ENCODE data around the gene USP4. TPM values are rescaled to one million over a fixed set of nuclear protein-coding genes. Genes with fewer than 3 reads are reported as not detected.

The USP4 gene
- total and polyA plus RNA-seq, 2 experiments from 2014 or later, result 16.9 to 20.3 TPM

DNA sequence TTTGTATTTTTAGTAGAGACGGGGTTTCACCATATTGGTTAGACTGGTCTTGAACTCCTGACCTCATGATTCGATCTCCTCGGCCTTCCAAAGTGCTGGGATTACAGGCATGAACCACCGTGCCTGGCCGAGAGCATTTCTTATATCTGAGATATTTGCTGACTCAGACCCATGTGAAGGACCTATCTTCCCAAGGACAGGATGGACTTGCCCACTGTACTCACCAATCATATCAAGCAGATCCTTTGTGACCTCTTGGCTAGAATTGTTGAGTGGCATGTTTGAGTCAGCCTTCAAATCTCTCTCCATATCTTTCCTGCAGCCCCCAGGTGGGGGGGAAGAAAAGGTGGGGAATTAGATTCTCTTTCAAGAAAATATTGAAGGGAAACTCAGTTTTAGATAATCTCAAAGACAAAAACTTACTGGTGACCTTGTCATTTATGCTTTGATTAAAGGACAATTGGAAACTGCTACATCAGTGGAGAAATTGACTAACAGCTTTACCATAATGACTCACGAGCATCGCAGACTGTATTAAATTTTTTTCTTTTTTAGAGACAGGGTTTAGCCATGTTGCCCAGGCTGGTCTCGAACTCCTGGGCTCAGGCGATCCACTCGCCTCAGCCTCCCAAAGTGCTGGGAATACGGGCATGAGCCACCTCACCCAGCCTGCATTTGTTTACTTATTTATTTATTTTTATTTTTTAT is 65.9 kb downstream of the USP4 start (continued):
- TF ChIP-seq, protein P1, sequence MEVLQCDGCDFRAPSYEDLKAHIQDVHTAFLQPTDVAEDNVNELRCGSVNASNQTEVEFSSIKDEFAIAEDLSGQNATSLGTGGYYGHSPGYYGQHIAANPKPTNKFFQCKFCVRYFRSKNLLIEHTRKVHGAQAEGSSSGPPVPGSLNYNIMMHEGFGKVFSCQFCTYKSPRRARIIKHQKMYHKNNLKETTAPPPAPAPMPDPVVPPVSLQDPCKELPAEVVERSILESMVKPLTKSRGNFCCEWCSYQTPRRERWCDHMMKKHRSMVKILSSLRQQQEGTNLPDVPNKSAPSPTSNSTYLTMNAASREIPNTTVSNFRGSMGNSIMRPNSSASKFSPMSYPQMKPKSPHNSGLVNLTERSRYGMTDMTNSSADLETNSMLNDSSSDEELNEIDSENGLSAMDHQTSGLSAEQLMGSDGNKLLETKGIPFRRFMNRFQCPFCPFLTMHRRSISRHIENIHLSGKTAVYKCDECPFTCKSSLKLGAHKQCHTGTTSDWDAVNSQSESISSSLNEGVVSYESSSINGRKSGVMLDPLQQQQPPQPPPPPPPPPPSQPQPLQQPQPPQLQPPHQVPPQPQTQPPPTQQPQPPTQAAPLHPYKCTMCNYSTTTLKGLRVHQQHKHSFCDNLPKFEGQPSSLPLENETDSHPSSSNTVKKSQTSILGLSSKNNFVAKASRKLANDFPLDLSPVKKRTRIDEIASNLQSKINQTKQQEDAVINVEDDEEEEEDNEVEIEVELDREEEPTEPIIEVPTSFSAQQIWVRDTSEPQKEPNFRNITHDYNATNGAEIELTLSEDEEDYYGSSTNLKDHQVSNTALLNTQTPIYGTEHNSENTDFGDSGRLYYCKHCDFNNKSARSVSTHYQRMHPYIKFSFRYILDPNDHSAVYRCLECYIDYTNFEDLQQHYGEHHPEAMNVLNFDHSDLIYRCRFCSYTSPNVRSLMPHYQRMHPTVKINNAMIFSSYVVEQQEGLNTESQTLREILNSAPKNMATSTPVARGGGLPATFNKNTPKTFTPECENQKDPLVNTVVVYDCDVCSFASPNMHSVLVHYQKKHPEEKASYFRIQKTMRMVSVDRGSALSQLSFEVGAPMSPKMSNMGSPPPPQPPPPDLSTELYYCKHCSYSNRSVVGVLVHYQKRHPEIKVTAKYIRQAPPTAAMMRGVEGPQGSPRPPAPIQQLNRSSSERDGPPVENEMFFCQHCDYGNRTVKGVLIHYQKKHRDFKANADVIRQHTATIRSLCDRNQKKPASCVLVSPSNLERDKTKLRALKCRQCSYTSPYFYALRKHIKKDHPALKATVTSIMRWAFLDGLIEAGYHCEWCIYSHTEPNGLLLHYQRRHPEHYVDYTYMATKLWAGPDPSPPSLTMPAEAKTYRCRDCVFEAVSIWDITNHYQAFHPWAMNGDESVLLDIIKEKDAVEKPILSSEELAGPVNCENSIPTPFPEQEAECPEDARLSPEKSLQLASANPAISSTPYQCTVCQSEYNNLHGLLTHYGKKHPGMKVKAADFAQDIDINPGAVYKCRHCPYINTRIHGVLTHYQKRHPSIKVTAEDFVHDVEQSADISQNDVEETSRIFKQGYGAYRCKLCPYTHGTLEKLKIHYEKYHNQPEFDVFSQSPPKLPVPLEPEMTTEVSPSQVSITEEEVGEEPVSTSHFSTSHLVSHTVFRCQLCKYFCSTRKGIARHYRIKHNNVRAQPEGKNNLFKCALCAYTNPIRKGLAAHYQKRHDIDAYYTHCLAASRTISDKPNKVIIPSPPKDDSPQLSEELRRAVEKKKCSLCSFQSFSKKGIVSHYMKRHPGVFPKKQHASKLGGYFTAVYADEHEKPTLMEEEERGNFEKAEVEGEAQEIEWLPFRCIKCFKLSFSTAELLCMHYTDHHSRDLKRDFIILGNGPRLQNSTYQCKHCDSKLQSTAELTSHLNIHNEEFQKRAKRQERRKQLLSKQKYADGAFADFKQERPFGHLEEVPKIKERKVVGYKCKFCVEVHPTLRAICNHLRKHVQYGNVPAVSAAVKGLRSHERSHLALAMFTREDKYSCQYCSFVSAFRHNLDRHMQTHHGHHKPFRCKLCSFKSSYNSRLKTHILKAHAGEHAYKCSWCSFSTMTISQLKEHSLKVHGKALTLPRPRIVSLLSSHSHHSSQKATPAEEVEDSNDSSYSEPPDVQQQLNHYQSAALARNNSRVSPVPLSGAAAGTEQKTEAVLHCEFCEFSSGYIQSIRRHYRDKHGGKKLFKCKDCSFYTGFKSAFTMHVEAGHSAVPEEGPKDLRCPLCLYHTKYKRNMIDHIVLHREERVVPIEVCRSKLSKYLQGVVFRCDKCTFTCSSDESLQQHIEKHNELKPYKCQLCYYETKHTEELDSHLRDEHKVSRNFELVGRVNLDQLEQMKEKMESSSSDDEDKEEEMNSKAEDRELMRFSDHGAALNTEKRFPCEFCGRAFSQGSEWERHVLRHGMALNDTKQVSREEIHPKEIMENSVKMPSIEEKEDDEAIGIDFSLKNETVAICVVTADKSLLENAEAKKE (CRISPR knock-in tag; IDR thresholded peaks at IDR 0.05), result no peak
- no peak for TF ChIP-seq CREB1 (CRISPR knock-in tag; IDR thresholded peaks at IDR 0.05; ENCODE audit: low read depth)

DNA sequence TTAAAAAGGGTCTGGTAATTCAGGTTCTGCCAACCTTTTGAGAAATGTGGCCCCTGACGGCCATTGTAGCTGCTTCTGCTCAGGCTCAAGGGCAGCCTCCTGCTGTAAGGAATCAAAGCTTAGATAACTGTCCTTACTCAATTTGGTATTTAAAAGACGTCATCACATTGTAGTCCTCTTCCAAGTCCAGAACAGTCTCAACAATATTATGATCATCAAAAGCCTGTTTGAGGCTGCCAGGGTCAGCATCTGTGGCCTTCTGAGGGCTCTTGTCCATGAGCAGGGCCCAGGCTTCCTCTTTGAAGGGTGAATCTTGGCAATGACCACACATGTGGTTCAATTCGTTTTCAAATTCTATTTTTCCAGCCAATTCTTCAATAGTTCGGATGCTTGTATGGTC is 68.8 kb downstream of the USP4 start:
- no peak overlapping the region for H3K4me2 ChIP-seq
- Mint-ChIP-seq H3K4me3 (no peak overlapping the region), H3K27ac (no peak overlapping the region), H3K4me1 (peaks cover 5% of the 10 kb centered on the region; the same call in 2 of the 3 replicates), H3K27me3 (ENCODE audit: insufficient read depth, low read depth, poor library complexity) (peaks cover 6% of the 10 kb centered on the region), H3K36me3 (ENCODE audit: low read depth) (peaks cover 4% of the 10 kb centered on the region; the same call in 1 of the 3 replicates), H3K9me3 (no peaks in the 10 kb centered on the region)
- no peak for DNase-seq (ENCODE audit: low spot score)
- H3F3A ChIP-seq (replicated peaks; ENCODE audit: low read depth), result 0 out of 2 replicates have a peak, but pooled peaks cover 4% of the 10 kb centered on the region
- H3K4me3 ChIP-seq, result no peak overlapping the region
- ATAC-seq, result no peak
- no peaks in the 10 kb centered on the region for H3K36me3 ChIP-seq (ENCODE audit: insufficient read depth)
- H3K79me2 ChIP-seq (replicated peaks; ENCODE audit: insufficient read depth), result no peaks in the 10 kb centered on the region
- peaks cover 3% of the 10 kb centered on the region for H3K4me1 ChIP-seq (ENCODE audit: insufficient read depth)
- H3K27ac ChIP-seq (ENCODE audit: low read depth), result no peak overlapping the region
- H3K9me2 ChIP-seq (ENCODE audit: insufficient read depth), result no peaks in the 10 kb centered on the region
- H4K20me1 ChIP-seq (replicated peaks; ENCODE audit: insufficient read depth), result no peaks in the 10 kb centered on the region
- no peaks in the 10 kb centered on the region for H3K27me3 ChIP-seq (ENCODE audit: insufficient read depth)
- no peak overlapping the region for H2AFZ ChIP-seq
- no peak for TF ChIP-seq STAT1 (IDR thresholded peaks at IDR 0.05; ENCODE audit: unreplicated experiment)
- no peak for TF ChIP-seq POLR2AphosphoS5 (IDR thresholded peaks at IDR 0.05; ENCODE audit: low read depth)
- TF ChIP-seq, protein P2, sequence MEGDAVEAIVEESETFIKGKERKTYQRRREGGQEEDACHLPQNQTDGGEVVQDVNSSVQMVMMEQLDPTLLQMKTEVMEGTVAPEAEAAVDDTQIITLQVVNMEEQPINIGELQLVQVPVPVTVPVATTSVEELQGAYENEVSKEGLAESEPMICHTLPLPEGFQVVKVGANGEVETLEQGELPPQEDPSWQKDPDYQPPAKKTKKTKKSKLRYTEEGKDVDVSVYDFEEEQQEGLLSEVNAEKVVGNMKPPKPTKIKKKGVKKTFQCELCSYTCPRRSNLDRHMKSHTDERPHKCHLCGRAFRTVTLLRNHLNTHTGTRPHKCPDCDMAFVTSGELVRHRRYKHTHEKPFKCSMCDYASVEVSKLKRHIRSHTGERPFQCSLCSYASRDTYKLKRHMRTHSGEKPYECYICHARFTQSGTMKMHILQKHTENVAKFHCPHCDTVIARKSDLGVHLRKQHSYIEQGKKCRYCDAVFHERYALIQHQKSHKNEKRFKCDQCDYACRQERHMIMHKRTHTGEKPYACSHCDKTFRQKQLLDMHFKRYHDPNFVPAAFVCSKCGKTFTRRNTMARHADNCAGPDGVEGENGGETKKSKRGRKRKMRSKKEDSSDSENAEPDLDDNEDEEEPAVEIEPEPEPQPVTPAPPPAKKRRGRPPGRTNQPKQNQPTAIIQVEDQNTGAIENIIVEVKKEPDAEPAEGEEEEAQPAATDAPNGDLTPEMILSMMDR (conservative IDR thresholded peaks at IDR 0.05; ENCODE audit: low read depth in 2 of 2), result no peak
- TF ChIP-seq, protein P3, sequence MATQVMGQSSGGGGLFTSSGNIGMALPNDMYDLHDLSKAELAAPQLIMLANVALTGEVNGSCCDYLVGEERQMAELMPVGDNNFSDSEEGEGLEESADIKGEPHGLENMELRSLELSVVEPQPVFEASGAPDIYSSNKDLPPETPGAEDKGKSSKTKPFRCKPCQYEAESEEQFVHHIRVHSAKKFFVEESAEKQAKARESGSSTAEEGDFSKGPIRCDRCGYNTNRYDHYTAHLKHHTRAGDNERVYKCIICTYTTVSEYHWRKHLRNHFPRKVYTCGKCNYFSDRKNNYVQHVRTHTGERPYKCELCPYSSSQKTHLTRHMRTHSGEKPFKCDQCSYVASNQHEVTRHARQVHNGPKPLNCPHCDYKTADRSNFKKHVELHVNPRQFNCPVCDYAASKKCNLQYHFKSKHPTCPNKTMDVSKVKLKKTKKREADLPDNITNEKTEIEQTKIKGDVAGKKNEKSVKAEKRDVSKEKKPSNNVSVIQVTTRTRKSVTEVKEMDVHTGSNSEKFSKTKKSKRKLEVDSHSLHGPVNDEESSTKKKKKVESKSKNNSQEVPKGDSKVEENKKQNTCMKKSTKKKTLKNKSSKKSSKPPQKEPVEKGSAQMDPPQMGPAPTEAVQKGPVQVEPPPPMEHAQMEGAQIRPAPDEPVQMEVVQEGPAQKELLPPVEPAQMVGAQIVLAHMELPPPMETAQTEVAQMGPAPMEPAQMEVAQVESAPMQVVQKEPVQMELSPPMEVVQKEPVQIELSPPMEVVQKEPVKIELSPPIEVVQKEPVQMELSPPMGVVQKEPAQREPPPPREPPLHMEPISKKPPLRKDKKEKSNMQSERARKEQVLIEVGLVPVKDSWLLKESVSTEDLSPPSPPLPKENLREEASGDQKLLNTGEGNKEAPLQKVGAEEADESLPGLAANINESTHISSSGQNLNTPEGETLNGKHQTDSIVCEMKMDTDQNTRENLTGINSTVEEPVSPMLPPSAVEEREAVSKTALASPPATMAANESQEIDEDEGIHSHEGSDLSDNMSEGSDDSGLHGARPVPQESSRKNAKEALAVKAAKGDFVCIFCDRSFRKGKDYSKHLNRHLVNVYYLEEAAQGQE (IDR thresholded peaks at IDR 0.05; ENCODE audit: unreplicated experiment), result no peak

All from GM23338 (cell line).